GM03348 (cell line): ENCODE results near the gene HTRA1.

ENCODE experiments used
- DNase-seq: peaks from one replicate; pipeline ENCODE4 v3.0.0; 2012; ENCODE audit warnings: low spot score

Gene HTRA1

DNA sequence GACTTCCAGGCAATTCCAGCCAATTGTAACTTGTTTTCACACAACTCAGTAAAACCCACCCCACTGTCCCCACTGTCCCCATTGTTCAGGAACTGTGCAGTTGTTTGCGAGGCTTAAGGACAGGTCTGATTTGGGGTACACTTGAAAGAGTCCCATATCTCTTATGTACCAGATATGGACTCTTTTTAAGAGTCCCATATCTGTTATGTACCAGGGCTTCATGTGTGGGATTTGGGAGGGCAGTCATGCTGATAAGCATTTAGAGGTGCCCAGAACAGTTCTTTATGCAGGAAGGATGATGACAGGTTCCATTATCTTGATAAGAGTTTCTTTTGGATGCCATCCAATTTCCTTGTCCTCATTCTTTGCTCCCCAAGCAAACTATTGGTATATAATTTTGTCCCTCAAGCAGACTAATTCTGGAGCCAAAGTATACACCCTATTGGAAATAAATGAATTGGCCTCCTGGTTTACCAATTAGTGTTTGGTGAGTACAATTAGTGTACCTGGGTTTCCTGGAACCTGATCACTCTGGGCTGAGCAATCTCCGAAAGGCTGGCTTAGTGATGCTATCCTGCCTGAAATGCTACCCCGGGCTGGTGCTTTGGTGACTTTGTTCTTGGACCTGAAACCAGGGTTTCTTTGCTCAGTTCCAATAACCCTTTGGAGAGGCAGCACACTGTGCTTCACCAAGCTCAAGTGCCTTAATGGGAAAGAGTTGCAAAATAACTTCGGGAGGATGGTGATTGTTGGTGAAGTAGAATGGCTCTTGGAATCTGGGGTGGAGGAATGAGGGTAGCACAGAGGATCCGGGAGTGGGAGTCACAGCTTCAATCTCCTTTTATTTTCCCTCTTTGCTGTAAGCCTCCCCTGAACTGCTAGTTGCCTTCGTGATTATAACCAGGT lies 93.0 kb downstream of the HTRA1 start:
- no peak for DNase-seq

DNA sequence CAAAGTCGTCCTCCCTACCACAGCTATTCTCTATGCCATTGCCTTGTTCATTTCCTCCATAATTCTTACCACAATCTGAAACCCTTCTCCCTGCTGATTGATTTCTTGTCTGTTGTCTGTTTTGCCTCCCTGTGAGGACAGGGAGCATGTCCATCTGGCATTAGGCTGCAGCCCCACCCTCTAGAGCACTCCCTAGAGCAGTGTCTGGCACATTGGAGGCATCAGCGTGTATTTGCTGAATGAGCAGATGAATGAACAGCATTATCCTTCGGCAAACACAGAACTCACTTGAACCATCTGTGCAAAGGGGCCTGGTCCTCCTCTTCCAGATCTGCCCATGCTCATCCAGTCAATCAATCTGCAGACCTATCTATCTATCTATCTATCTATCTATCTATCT lies 94.1 kb downstream of the HTRA1 start:
- DNase-seq, result no peak

GRCh38 chr10:122557516-122557915 lies 96.2 kb downstream of the HTRA1 start:
- no peak for DNase-seq

GRCh38 chr10:122558452-122558851 lies 97.1 kb downstream of the HTRA1 start:
- DNase-seq, result no peak

DNA sequence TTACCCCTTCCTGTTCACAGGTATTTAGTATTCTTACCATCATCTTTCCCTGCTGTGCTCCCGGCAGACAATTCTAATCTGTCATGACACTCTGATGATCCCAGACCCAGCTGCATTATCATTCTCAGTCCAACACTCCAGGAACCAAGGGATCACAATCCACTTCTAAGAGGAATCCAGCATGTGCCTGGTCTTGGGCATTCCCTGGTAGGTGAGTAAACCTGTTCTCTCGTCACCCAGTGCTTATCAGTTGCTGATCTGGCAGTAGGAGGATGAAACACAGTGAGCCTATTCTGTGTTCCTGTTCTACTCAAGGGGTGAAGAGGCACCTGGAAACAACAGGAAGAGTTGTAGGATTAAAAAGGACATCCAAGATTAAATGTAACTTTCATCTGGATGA lies 97.9 kb downstream of the HTRA1 start:
- DNase-seq, result no peak

- no peak for DNase-seq
Observed at GRCh38 chr10:122560279-122560804, 99.0 kb downstream of the HTRA1 start, which contains the start of gene DMBT1. Gene DMBT1 (plus strand): TSS chr10:122560754. CDS start chr10:122560771, 17 bp downstream.

GRCh38 chr10:122561212-122561611 lies 99.9 kb downstream of the HTRA1 start:
- no peak for DNase-seq

- DNase-seq, result no peak
Observed at GRCh38 chr10:122561792-122562191, 100.4 kb downstream of the HTRA1 start.
